HG03060 (cell line): Measurements from ENCODE around the gene NUP37.
"Not testable (repeated sequence)": the region's sequence is repeated elsewhere in the genome, so short reads cannot be mapped to it uniquely, and the experiment has no call there.

ENCODE experiments used
- ATAC-seq: cut with Tn5 transposase; IDR thresholded peaks from one replicate; pipeline ENCODE4 v1.9.1; 2021; ENCODE audit warnings: low read depth, moderate number of reproducible peaks; ENCODE audit not compliant: unreplicated experiment

Gene NUP37

GRCh38 chr12:102093319-102093718 lies 26.6 kb downstream of the NUP37 start:
- ATAC-seq: no peak

GRCh38 chr12:102089228-102089835 lies 30.6 kb downstream of the NUP37 start:
- not testable (repeated sequence) for ATAC-seq

GRCh38 chr12:102080842-102081241 lies 39.1 kb downstream of the NUP37 start:
- ATAC-seq: no peak

- not testable (repeated sequence) for ATAC-seq
Observed at GRCh38 chr12:102072092-102072491, 47.8 kb downstream of the NUP37 start.

GRCh38 chr12:102069707-102070106 lies 50.2 kb downstream of the NUP37 start:
- no peak for ATAC-seq

GRCh38 chr12:102067574-102068258 lies 52.2 kb downstream of the NUP37 start:
- ATAC-seq: no peak

- no peak for ATAC-seq
Observed at GRCh38 chr12:102064476-102064875, 55.4 kb downstream of the NUP37 start.

GRCh38 chr12:102063069-102063468 lies 56.8 kb downstream of the NUP37 start:
- no peak for ATAC-seq

GRCh38 chr12:102062419-102062806 lies 57.5 kb downstream of the NUP37 start:
- no peak for ATAC-seq

- ATAC-seq: peak; percentile 89
Observed at GRCh38 chr12:102061560-102062418, 58.1 kb downstream of the NUP37 start, which contains the start of gene WASHC3. Gene WASHC3, minus strand, starts transcription at chr12:102061991. Its CDS starts 29 bp downstream, at chr12:102061962.

GRCh38 chr12:102061096-102061559 lies 58.8 kb downstream of the NUP37 start:
- peak; percentile 23 for ATAC-seq

- ATAC-seq: no peak
Observed at GRCh38 chr12:102059343-102059742, 60.6 kb downstream of the NUP37 start.

GRCh38 chr12:102054345-102054744 lies 65.6 kb downstream of the NUP37 start:
- ATAC-seq: no peak

- ATAC-seq: no peak
Observed at GRCh38 chr12:102053062-102053349, 66.9 kb downstream of the NUP37 start.

GRCh38 chr12:102052192-102053061 lies 67.5 kb downstream of the NUP37 start:
- no peak for ATAC-seq

GRCh38 chr12:102051431-102051965 lies 68.4 kb downstream of the NUP37 start:
- ATAC-seq: no peak

- ATAC-seq: no peak
Observed at GRCh38 chr12:102050660-102051430, 69.1 kb downstream of the NUP37 start.

- ATAC-seq: no peak
Observed at GRCh38 chr12:102043928-102044327, 76.0 kb downstream of the NUP37 start.

- ATAC-seq: no peak
Observed at GRCh38 chr12:102033991-102034745, 85.7 kb downstream of the NUP37 start.
